Suprapubic skin (tissue), 4 donors: ENCODE measurements around the gene SLCO3A1. TPM values are rescaled to one million over a fixed set of nuclear protein-coding genes. Genes with fewer than 3 reads are reported as not detected.

ENCODE experiments used
- DNase-seq, 2 donors: peaks; one replicate each; pipeline ENCODE4 v3.0.0-alpha.2; 2019; ENCODE audit warnings: low spot score in 2 of 2
- H3K27ac ChIP-seq: fragments of 200-600 bp; sonication (generic); one replicate; pipeline ENCODE4 v1.5.1; 2019
- H3K27me3 ChIP-seq: fragments of 200-600 bp; sonication (generic); one replicate; pipeline ENCODE4 v1.5.1; 2019
- H3K36me3 ChIP-seq: fragments of 200-600 bp; sonication (generic); one replicate; pipeline ENCODE4 v1.5.1; 2019
- H3K4me1 ChIP-seq: fragments of 200-600 bp; sonication (generic); one replicate; pipeline ENCODE4 v1.5.1; 2019
- H3K4me3 ChIP-seq: fragments of 200-600 bp; sonication (generic); one replicate; pipeline ENCODE4 v1.5.1; 2019; ENCODE audit warnings: mild to moderate bottlenecking
- H3K9me3 ChIP-seq: fragments of 200-600 bp; sonication (generic); one replicate; pipeline ENCODE4 v1.5.1; 2019
- EP300 ChIP-seq: sonication (generic); formaldehyde crosslinking; IDR thresholded peaks from one replicate; pipeline ENCODE4 v1.6.1; 2017; ENCODE audit warnings: antibody characterized with exemption
- POLR2A ChIP-seq, 2 donors: fragments of 450-650 bp; IDR thresholded peaks; one replicate each; pipeline ENCODE4 v1.6.1; 2017; ENCODE audit warnings: antibody characterized with exemption in 2 of 2, mild to moderate bottlenecking in 2 of 2, moderate library complexity in 2 of 2
- POLR2AphosphoS5 ChIP-seq, 3 donors: sonication (generic); formaldehyde crosslinking; IDR thresholded peaks; one replicate each; pipeline ENCODE4 v1.6.1; 2017; ENCODE audit warnings: antibody characterized with exemption in 3 of 3
- WGBS: methylation state at CpG from one replicate; pipeline ENCODE4 v1.1.5; 2018; 5-methylcytosine and 5-hydroxymethylcytosine counted together
- total RNA-seq, 4 donors: library from RNA; depleted of rRNA; stranded (reverse); fragments of >200 nt; gene quantifications; one replicate each; pipeline ENCODE4 v1.1.0, GENCODE V29; 2016
- TF ChIP-seq, protein P1 (sequence below), 2 donors: fragments of 200-600 bp in 1 of 2; fragments of 450-650 bp in 1 of 2; sonication (generic) in 1 of 2; IDR thresholded peaks; one replicate each; pipeline ENCODE4 v1.5.1; 2016 to 2019; ENCODE audit warnings: antibody characterized with exemption in 2 of 2, mild to moderate bottlenecking in 1 of 2, moderate library complexity in 1 of 2

The SLCO3A1 gene
- total RNA-seq, 4 donors from 2014 or later: 29.0 to 131 (median 44.6) TPM

DNA sequence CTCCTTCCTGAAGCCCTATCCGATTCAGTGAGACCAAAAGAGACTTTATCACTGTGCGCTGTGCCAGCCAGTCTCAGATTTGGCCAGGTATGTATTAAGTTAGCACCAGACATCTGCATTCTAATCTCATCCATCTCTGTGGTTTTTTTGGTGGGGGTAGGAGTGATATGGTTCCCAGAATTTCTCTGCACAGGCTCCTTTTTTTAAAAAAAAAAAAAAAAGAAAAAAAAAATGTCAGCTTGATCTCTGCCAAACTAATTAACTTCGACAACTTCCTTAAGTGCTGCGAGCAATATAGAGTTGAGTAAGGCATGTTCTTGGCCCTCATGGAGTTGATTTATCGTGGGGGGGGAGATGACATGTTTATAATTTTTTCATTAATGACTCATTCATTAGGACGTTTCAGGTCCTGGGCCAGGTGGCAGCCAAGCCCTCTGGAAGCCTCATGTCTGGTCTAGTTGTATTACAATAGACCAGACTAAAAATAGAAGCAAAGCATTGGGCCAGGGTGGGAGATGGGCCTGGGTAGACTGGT, 12.9 kb downstream of the SLCO3A1 start:
- no peak for TF ChIP-seq POLR2AphosphoS5 (IDR thresholded peaks at IDR 0.05)
- TF ChIP-seq EP300: no peak
- TF ChIP-seq, protein P1, sequence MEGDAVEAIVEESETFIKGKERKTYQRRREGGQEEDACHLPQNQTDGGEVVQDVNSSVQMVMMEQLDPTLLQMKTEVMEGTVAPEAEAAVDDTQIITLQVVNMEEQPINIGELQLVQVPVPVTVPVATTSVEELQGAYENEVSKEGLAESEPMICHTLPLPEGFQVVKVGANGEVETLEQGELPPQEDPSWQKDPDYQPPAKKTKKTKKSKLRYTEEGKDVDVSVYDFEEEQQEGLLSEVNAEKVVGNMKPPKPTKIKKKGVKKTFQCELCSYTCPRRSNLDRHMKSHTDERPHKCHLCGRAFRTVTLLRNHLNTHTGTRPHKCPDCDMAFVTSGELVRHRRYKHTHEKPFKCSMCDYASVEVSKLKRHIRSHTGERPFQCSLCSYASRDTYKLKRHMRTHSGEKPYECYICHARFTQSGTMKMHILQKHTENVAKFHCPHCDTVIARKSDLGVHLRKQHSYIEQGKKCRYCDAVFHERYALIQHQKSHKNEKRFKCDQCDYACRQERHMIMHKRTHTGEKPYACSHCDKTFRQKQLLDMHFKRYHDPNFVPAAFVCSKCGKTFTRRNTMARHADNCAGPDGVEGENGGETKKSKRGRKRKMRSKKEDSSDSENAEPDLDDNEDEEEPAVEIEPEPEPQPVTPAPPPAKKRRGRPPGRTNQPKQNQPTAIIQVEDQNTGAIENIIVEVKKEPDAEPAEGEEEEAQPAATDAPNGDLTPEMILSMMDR (IDR thresholded peaks at IDR 0.05): no peak
- no peak for TF ChIP-seq POLR2A (IDR thresholded peaks at IDR 0.05)
- Histone ChIP-seq H3K4me1 (peaks cover 66% of the 10 kb centered on the region), H3K4me3 (no peak overlapping the region), H3K27me3 (no peaks in the 10 kb centered on the region), H3K27ac (peak overlapping the region; percentile 88), H3K36me3 (no peaks in the 10 kb centered on the region), H3K9me3 (no peaks in the 10 kb centered on the region)
- DNase-seq: no peak
- 20% methylated on average over 6 of the region's 6 CpGs for WGBS

DNA sequence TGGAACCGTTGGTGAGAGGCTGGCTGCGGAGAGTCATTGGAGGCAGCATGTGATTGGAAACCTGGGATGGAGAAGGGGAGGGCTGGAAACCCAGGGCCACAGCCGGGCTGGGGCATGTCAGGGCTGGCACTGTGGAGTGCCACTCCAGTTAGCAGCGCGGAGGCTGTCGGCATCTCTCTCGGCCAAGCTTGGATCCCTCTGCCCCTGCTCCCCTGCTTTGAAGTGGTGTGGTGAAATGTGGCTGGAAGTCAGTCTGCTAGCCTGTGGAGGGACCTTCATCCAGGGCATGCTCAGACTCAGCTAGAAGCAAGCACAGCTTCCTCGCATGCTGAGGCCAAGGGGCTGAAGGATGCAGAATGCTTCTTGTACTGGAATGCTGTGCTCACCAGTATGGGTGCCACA, 13.5 kb downstream of the SLCO3A1 start:
- H3K27me3 ChIP-seq: no peaks in the 10 kb centered on the region
- H3K4me1 ChIP-seq: peaks cover 66% of the 10 kb centered on the region
- peak in 1 of 2 donors; percentile 75 for DNase-seq
- H3K4me3 ChIP-seq: peak overlapping the region; percentile 20
- H3K9me3 ChIP-seq: no peaks in the 10 kb centered on the region
- TF ChIP-seq POLR2AphosphoS5 (IDR thresholded peaks at IDR 0.05) (peak in 1 of 3 donors; percentile 14), POLR2A (IDR thresholded peaks at IDR 0.05) (no peak)
- peak overlapping the region; percentile 88 for H3K27ac ChIP-seq
- no peaks in the 10 kb centered on the region for H3K36me3 ChIP-seq
- WGBS: 31% methylated on average over 8 of the region's 8 CpGs

DNA sequence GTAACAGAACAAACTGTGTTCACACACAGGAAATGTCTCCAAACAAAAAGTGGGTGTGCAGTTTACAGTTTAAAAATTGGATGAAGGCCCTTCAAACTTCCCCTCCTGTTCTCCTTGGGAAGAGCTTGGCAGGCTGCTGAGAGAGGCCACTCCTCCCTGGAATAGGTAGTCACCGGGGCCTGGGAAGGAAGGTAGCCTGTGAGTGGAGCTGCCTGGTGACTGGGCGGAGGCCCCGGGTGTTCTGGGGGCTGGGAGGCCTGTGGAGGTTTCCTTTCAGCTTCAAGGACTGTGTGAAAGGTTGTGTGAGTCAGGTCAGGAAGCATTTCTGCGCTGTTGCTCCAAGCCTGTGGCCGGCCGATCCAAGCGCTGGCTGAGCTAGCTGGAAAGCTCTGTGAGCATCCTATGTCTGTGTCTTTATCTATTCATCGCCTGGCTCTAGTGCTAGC, 14.1 kb downstream of the SLCO3A1 start:
- Histone ChIP-seq H3K4me1 (peaks cover 72% of the 10 kb centered on the region), H3K4me3 (peak overlapping the region; percentile 20)
- WGBS: 36% methylated on average over 8 of the region's 8 CpGs

DNA sequence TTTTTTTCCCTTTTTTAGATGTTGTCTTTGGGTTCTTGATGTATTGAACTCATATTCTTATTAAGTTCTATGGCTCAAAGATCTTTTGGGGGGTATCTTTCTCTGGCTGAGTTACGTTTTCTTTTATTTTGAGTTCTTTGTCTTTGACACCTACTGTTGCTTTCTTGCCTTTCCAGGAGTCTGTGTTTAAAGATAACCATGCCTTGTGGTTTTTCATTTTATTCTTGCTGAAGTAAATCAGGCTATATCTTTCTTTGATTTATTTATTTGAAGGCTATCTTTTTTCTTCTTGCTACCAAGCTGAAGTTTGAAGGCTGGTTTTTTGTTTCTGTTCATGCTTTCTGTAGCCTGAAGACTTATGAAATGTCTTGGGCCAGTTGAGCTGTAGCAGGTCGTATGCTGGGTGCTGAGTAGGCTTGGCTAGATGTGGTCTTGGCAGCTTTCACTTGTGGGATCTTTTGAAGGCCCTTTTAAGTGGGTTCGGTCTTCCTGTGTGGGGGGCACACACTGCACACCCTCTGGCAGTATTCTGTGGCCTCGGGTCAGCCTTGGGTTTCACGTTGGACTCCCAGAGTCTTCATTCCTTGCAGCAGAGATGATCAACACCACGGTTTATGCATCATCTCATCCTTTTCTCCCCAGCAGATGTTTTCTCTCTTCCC, 17.5 kb downstream of the SLCO3A1 start:
- no peak overlapping the region for H3K4me3 ChIP-seq
- H3K9me3 ChIP-seq: no peaks in the 10 kb centered on the region
- DNase-seq: no peak
- TF ChIP-seq, protein P1 (IDR thresholded peaks at IDR 0.05): no peak
- TF ChIP-seq EP300 (no peak), POLR2AphosphoS5 (IDR thresholded peaks at IDR 0.05) (no peak), POLR2A (IDR thresholded peaks at IDR 0.05) (no peak)
- no peaks in the 10 kb centered on the region for H3K36me3 ChIP-seq
- no peaks in the 10 kb centered on the region for H3K27me3 ChIP-seq
- peaks cover 50% of the 10 kb centered on the region for H3K4me1 ChIP-seq
- no peak overlapping the region for H3K27ac ChIP-seq
- WGBS: 85% methylated on average over 6 of the region's 6 CpGs

More for the DNA sequence above, 14.1 kb downstream of the SLCO3A1 start:
- Histone ChIP-seq H3K36me3 (no peaks in the 10 kb centered on the region), H3K27ac (peak overlapping the region; percentile 88), H3K9me3 (no peaks in the 10 kb centered on the region), H3K27me3 (no peaks in the 10 kb centered on the region)
- peak in 1 of 2 donors; percentile 86 for DNase-seq
- no peak for TF ChIP-seq POLR2AphosphoS5 (IDR thresholded peaks at IDR 0.05)
- no peak for TF ChIP-seq POLR2A (IDR thresholded peaks at IDR 0.05)
- TF ChIP-seq, protein P1 (IDR thresholded peaks at IDR 0.05): no peak
- TF ChIP-seq EP300: no peak

DNA sequence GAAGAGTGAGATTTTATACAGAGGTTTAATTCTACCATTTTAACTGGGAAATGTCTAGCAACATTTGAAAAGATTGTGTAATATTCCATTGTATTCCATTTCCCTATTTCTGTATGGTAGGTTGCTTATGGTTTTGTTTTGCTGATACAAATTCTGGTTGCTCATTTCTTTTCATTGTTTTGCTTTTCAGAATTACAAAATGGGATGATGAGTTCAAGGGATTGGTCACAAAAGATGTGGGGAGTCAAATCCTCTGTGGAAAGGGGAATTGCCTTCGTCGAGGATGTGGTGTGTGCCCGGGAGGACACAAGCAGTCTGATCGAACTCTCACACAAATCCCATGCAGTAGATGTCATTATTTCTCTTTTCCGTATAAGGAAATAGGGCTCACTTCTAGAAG, 18.3 kb downstream of the SLCO3A1 start:
- H3K4me1 ChIP-seq: peaks cover 41% of the 10 kb centered on the region
- no peak overlapping the region for H3K4me3 ChIP-seq
- no peaks in the 10 kb centered on the region for H3K36me3 ChIP-seq
- TF ChIP-seq, protein P1 (IDR thresholded peaks at IDR 0.05): no peak
- TF ChIP-seq EP300 (no peak), POLR2A (IDR thresholded peaks at IDR 0.05) (no peak), POLR2AphosphoS5 (IDR thresholded peaks at IDR 0.05) (no peak)
- 85% methylated on average over 5 of the region's 5 CpGs for WGBS
- H3K27me3 ChIP-seq: no peaks in the 10 kb centered on the region
- peak overlapping the region; percentile 75 for H3K27ac ChIP-seq
- DNase-seq: no peak
- no peaks in the 10 kb centered on the region for H3K9me3 ChIP-seq
